Osteocyte (in vitro differentiated cells): ENCODE results near the gene CPXM1. TPM values are rescaled to one million over a fixed set of nuclear protein-coding genes. Genes with fewer than 3 reads are reported as not detected.

Source experiments
- DNase-seq: peaks from one replicate; pipeline ENCODE4 v3.0.0; 2021; ENCODE audit warnings: mixed read lengths; ENCODE audit not compliant: unreplicated experiment; ENCODE audit errors: extremely low spot score
- H3K27ac Mint-ChIP-seq: one replicate; pipeline ENCODE4 v1.8.0; 2021; ENCODE audit warnings: mild to moderate bottlenecking, mixed read lengths; ENCODE audit not compliant: unreplicated experiment
- H3K27me3 Mint-ChIP-seq: one replicate; pipeline ENCODE4 v1.8.0; 2021; ENCODE audit warnings: mixed read lengths; ENCODE audit not compliant: unreplicated experiment
- H3K36me3 Mint-ChIP-seq: one replicate; pipeline ENCODE4 v1.8.0; 2021; ENCODE audit warnings: mixed read lengths; ENCODE audit not compliant: unreplicated experiment
- H3K4me1 Mint-ChIP-seq: one replicate; pipeline ENCODE4 v1.8.0; 2021; ENCODE audit warnings: mixed read lengths; ENCODE audit not compliant: unreplicated experiment
- H3K4me3 Mint-ChIP-seq: one replicate; pipeline ENCODE4 v1.8.0; 2021; ENCODE audit warnings: mild to moderate bottlenecking, moderate library complexity, mixed read lengths; ENCODE audit not compliant: unreplicated experiment
- H3K9me3 Mint-ChIP-seq: one replicate; pipeline ENCODE4 v1.8.0; 2021; ENCODE audit warnings: mixed read lengths; ENCODE audit not compliant: unreplicated experiment
- total RNA-seq: library from RNA; stranded (reverse); gene quantifications from 2 replicates; pipeline ENCODE4 v1.2.1, GENCODE V29; 2021
- TF ChIP-seq, protein P1 (sequence below): fragments of 200-600 bp; sonication (generic); IDR thresholded peaks from 2 replicates; pipeline ENCODE4 v1.5.0; 2021; ENCODE audit warnings: antibody characterized with exemption, mild to moderate bottlenecking, moderate library complexity

The CPXM1 gene
- total RNA-seq, 1 donor from 2014 or later, result 84.0 TPM

DNA sequence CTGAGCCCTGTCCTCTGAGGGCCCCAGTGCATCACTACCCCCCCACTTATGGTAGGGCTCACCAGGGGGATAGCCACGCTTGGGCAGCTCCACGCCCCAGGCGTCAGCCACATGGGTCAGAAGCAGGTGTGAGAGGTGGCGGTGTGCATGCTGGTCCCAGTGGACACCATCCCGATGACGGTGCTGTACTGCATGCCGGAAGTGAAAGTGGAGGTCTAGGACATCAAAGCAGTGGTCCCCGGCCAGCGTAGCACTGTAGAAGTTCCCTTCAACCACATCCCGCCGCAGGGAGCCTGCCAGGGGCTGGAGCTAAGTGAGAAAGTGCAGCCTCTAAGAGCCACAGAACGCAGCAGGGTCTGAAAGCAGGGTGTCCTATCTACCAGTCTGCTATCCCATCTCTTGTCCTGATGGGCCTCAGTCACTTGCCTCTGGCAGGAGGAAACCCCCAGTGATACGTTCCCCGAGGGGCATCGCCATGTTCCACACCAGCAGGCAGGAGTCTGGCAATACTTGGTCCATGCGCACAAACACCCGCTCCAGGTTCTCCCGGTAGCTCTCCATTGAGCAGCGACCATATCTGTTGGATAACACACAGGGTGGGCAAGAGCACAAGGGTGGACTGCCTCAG is 37.9 kb upstream of the CPXM1 start:
- DNase-seq, result no peak
- Mint-ChIP-seq H3K27me3 (no peaks in the 10 kb centered on the region), H3K9me3 (no peaks in the 10 kb centered on the region), H3K4me3 (peak overlapping the region; percentile 51), H3K27ac (no peak overlapping the region), H3K4me1 (peaks cover 16% of the 10 kb centered on the region), H3K36me3 (peaks cover 24% of the 10 kb centered on the region)
- TF ChIP-seq, protein P1, sequence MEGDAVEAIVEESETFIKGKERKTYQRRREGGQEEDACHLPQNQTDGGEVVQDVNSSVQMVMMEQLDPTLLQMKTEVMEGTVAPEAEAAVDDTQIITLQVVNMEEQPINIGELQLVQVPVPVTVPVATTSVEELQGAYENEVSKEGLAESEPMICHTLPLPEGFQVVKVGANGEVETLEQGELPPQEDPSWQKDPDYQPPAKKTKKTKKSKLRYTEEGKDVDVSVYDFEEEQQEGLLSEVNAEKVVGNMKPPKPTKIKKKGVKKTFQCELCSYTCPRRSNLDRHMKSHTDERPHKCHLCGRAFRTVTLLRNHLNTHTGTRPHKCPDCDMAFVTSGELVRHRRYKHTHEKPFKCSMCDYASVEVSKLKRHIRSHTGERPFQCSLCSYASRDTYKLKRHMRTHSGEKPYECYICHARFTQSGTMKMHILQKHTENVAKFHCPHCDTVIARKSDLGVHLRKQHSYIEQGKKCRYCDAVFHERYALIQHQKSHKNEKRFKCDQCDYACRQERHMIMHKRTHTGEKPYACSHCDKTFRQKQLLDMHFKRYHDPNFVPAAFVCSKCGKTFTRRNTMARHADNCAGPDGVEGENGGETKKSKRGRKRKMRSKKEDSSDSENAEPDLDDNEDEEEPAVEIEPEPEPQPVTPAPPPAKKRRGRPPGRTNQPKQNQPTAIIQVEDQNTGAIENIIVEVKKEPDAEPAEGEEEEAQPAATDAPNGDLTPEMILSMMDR, result no peak

DNA sequence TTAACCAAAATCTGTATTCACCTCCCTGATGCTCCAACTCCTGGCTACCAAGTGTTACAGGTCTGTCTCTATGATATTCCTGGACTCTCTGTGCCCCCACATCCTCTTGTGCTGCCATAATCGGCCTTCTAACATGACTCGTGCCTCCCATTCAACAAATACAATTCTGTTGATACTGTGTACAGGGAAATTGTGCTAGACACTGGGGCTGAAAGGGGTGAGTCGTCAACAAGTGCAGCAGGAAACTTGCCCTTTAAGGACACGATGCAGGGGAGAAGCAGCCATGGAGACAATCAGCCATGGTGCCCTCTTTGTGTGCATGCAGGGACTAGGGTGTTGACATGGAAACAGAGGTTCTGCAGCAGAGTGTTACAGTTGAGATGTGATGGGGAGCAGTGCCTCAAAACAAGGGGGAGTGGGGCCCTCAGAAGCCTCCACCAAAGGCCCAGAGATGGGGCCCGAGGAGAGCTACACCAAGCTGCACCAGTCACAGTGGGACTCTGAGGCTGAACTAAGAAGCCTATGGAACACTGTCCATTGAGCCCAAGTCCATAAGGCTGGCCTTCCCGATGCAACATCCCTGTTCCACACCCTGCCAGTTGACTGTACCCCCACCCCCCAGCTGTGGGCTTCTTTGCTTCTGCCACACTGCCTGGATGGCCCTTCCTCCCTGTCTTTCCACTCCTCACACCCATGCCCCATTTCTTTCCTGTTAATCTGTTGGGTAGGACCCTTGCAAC is 37.0 kb upstream of the CPXM1 start:
- DNase-seq, result no peak
- H3K4me3 Mint-ChIP-seq, result no peak overlapping the region
- TF ChIP-seq, protein P1, result no peak
- H3K27ac Mint-ChIP-seq, result no peak overlapping the region
- H3K36me3 Mint-ChIP-seq, result peaks cover 24% of the 10 kb centered on the region
- peaks cover 17% of the 10 kb centered on the region for H3K4me1 Mint-ChIP-seq
- H3K9me3 Mint-ChIP-seq, result no peaks in the 10 kb centered on the region
- no peaks in the 10 kb centered on the region for H3K27me3 Mint-ChIP-seq

DNA sequence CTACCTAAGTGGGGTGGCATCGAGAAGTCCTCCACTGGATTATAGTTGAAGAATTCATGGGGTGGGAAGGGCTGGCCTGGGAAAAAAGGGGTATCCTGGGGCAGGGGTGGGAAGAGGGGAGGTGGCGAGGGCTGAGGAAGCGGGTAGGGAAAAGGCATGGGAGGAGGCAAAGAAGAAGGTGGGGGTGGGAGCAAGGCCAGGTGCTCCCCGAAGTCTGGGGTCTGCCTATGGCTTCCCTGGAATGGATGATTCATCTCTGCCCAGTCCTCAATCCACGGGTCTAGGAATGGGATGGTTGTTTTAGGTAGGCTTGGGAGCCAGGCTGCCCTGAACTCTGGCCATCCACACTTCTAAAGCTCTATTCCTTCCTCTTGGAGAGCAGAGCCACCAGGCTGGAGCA is 35.6 kb upstream of the CPXM1 start:
- DNase-seq, result no peak
- Mint-ChIP-seq H3K9me3 (no peaks in the 10 kb centered on the region), H3K27ac (no peak overlapping the region), H3K27me3 (no peaks in the 10 kb centered on the region), H3K4me1 (peaks cover 20% of the 10 kb centered on the region), H3K36me3 (peaks cover 24% of the 10 kb centered on the region), H3K4me3 (no peak overlapping the region)
- TF ChIP-seq, protein P1, result no peak

DNA sequence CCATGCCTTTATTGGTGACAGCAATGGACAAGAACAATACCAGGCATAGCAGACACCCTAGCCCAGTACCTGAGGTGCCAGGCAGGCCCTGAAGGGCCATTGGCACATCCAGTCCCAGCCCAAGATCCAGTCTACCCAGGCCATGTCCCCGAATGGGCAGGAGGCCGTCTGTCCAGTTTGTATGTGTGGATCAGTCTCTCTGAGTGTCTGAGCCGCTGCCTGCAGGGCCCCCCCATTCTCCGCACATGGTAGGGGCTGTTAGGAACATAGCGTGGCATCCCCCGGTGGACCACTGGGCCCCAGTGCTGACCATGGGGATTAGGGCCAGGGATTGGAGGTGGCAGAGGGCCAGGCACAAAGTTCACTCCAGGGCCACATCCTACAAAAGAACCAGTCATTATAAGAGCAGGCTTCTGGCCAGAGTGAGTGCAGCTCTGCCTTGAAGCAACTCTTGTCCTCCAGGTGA is 34.9 kb upstream of the CPXM1 start:
- Mint-ChIP-seq H3K9me3 (no peaks in the 10 kb centered on the region), H3K36me3 (peaks cover 24% of the 10 kb centered on the region), H3K4me1 (peaks cover 19% of the 10 kb centered on the region), H3K27ac (no peak overlapping the region), H3K27me3 (no peaks in the 10 kb centered on the region), H3K4me3 (no peak overlapping the region)
- TF ChIP-seq, protein P1, result no peak
- DNase-seq, result no peak

DNA sequence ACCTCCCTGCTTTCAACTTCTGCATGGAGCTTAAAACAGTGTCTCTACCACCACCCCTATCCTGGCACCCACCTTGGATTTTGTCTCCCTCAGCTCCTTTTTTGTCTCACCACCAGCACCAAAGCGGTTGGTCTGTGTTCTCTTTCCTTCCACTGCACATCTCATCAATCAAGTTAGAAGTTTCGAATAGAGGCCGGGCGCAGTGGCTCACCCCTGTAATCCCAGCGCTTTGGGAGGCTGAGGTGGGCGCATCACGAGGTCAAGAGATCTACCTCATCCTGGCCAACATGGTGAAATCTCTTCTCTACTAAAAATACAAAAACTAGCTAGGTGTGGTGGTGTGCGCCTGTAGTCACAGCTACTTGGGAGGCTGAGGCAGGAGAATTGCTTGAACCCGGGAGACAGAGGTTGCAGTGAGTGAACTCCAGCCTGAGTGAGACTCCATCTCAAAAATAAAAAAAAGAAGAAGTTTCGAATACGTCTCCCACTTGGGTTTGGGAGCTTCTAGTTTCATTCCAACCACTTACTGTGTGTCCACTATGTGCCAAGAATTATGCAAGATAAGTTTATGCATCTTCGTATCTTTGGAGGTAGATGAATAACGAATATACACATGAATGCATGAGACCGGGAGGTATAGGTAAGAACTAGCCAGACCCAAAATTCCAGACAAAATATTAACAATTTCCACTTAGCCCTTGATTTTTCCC is 34.1 kb upstream of the CPXM1 start:
- Mint-ChIP-seq H3K27me3 (no peaks in the 10 kb centered on the region), H3K4me3 (no peak overlapping the region), H3K9me3 (no peaks in the 10 kb centered on the region), H3K36me3 (peaks cover 24% of the 10 kb centered on the region), H3K27ac (no peak overlapping the region), H3K4me1 (peaks cover 16% of the 10 kb centered on the region)
- no peak for DNase-seq
- TF ChIP-seq, protein P1, result no peak
